ENCODE results near the gene NCKAP5.

The NCKAP5 gene

DNA sequence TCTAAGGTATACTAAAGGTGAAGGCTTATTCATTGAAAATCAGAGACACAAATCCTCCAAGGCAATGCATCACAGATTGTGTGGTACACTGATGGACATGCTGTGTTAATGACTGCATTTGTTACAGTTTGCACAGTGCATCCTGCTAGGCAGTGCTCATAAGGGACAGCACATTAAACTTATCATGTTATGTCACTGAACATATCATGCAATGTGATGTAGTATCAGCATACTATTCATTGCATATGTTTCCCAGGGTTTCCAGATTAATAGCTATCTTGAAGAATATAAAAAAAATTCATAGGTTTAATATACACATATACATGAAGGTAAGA, 225.3 kb downstream of the NCKAP5 start:
- no peak for DNase-seq (ENCODE audit: low read depth in 2 of 3, low spot score in 1 of 3)

DNA sequence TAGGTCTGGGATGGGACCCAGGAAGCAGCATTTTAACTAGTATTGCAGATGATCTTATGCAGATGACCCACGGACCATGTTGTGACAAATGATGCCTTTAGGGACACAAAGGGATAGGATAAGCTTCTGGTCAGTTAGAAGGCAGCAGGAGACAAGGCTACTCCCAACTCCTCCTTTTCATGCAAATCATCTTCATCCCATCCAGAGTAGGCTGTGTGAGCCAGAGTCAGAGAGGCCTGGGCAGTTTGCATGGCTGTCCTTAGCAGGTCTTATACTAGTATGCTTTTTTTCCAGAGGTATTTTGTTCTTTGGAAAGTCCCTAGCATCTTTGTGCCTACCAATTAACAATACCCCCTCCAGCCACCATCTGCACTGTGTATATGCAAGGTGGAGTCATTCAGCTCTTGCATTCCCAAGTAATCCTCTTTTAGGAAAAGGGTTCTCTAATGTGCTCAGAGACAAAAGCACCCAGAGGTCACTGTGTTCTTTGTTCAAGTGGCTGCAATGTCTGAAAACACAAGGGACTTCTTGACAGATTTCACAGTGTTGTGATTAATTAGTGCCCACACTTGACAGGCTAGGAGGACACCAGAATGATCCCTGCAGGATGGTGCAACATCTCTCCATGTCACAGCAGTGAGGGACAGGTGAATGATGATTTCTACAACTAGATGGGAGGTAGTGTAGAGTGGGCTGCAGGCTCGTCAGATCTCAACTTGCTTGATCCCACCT, 225.8 kb downstream of the NCKAP5 start:
- no peak for DNase-seq (ENCODE audit: low read depth in 2 of 3, low spot score in 1 of 3)

DNA sequence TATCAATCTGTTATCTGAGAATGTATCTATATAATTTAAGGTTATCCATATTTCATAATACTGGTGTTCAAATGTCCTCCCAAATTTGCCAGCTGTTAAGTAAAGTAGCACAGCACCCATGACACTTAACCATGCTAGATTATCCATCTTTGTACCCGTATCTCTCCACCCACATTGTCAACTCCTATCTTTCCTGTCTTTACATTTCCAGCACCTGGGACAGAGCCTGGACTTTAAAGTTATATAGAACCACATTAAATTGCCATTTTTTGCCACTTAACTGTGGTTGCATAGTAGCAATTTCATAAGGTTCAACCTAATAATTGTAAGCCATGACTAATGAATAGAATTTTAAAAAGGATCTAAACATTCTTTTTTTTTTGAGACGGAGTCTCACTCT, 226.7 kb downstream of the NCKAP5 start:
- DNase-seq (ENCODE audit: low read depth in 2 of 3, low spot score in 1 of 3): no peak

DNA sequence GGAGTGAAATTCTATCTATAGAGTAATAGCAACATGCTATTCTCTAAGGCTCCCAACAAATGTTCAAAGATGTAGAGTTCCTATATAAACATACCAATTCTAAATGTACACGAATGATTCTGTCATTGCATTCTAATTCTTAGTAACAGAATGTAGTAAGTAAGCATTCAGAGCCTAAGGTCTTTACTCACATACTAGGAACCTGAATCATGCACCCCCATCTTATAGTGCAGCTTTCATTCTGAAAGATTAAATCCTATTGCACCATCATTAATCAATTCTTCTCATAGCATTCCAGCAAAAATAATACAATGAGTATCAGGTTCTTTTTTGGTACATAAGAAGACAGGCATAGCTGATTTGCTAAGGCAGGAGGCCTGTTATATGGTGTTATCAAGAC, 230.0 kb downstream of the NCKAP5 start:
- no peak for DNase-seq (ENCODE audit: low read depth in 2 of 3, low spot score in 1 of 3)

DNA sequence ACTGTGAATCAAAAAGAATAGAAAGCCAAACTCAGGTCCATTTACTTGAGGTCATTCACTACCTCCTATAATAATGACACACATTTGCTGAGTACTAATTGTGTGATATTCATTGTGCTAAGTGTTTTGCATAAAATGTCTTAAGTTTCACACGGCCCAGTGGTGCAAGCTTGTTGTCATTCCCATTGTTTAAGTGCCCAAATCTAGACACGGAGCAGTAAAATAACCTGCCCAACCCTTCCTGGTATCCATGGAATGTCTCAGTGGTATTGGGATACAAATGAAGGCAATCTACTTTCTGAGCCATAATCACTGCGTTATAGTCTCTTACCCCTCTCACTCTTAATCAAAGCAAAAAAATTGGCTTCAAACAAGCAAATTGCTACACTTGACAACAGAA, 233.3 kb downstream of the NCKAP5 start:
- no peak for DNase-seq (ENCODE audit: low read depth in 2 of 3, low spot score in 1 of 3)

DNA sequence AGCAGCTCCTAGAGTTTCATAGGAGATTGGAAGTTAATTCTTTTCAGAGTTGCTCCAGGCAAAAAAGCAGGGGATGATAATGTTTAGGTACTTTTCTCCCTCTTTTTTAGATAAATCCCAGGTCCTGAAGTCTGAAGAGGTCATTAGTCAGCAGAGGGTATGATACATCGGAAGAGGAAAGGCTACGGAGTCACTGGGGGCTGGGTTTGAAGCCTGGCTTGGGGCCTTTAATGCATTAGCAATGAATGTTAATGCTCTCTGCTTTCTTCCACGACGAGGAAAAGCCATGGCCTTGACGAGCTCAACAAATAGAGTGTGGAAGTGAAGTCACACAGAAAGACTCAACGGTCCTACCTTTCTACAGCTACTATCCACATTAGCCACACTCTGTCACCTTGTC, 235.1 kb downstream of the NCKAP5 start:
- no peak for DNase-seq (ENCODE audit: low read depth in 2 of 3, low spot score in 1 of 3)

DNA sequence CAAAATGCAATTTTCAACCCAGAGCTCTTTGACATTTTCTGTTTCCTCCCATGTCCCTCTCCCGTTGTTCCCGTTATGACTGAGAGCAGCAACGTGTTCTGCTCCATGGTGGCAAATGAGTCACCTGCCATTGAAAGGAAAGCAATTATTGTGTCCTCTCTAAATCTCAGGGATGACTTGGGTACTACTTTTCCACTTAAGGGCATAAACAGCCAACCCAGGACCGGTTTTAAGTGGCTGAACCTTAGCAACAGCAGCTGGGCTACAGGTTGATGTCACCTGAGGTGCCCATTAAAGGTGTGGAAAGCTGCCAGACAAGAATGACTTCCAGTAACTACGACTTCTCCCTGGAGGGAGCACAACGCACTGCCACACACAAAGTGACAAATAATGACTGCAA, 236.8 kb downstream of the NCKAP5 start:
- no peak for DNase-seq (ENCODE audit: low read depth in 2 of 3, low spot score in 1 of 3)

DNA sequence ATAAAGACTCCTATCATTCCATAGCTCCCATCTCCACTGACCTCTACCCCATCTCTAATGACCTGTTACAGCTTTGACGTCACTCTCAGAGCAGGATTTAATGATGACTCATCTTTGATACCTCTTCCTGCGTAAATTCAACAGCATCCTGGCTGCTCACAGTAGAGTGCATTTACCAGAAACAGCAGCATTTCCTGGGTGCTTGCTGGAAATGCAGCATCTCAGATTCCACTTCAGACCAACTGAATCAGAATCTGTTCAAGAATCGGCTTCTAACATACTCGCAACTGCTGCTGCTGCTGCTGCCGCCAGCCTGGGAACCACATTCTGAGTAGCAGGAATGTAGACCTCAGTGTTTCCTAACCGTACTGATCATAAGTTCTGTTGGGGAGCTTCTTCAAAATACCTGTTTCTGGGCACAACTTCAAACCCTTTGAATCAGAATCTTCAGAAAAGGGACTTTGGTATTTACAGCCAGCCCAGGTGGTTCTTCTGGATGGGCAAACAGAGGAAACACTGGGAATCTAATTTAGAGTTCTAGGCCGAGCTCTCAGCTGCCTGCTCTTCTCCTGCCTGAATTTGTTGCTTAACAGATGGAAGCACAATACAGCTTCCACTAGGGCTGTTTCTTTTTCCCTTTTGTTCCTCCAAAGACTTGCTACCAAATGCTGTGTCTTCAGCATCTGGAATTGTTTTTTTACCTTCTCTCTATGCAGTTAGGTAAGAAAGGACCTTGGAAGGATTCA, 241.4 kb downstream of the NCKAP5 start:
- no peak for DNase-seq (ENCODE audit: low read depth in 2 of 3, low spot score in 1 of 3)

DNA sequence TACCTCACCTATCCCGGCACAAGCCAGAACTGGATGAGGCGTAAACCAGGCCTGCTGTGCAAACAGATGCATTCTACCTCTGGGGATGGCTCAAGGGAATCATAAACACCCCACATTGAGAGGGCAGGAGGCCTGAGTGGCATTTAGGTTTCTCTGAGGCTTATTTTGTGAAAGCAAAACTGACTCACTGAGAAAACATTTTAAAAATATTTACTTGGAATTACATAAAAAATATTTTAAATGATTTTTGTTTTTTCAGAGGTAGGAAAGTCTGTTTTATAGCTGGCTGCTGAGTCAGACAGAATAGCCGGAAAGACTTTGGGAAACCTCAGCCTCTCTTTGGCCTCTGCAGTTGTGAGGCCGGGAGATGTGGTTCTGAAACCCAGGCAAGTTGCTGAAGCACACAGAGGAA, 244.1 kb downstream of the NCKAP5 start:
- DNase-seq (ENCODE audit: low read depth in 2 of 3, low spot score in 1 of 3): no peak

DNA sequence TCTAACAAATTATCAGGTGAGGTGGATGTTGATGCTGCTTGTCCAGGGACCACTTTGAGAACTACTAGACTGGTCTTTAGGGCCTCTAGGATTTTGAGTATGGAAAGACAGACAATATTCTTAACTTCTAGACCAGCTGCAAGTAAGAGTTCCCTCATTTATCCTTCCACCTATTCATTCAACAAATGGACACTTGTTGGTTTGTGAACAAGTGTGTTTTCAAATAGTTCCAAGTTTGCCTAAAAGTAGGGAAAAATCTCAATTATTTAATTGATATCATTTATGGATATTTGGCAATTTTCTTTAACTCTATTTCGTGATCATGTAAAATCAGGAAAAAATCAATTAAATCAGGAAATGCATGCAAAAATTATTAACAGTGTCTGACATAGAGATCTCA, 245.4 kb downstream of the NCKAP5 start:
- no peak for DNase-seq (ENCODE audit: low read depth in 2 of 3, low spot score in 1 of 3)

DNA sequence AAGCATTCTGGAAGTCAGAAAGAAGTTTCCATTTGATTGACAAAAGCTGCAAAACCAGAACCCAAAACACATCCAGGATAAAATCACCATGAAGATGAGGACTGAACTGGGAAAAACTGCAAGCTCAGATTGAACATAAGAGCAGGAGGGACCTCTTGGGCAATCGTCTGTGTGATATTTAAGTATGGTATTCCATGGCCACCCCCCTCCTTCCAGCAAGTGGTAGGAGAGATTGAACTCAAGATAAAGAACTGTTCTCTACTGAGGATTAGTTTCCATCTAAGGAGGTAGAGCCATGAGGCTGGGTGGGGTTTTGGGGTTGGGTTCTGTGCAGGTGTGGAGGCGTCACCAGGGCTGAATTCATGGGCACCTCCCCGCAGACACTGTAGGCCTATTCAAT, 251.1 kb downstream of the NCKAP5 start:
- no peak for DNase-seq (ENCODE audit: low read depth in 2 of 3, low spot score in 1 of 3)

DNA sequence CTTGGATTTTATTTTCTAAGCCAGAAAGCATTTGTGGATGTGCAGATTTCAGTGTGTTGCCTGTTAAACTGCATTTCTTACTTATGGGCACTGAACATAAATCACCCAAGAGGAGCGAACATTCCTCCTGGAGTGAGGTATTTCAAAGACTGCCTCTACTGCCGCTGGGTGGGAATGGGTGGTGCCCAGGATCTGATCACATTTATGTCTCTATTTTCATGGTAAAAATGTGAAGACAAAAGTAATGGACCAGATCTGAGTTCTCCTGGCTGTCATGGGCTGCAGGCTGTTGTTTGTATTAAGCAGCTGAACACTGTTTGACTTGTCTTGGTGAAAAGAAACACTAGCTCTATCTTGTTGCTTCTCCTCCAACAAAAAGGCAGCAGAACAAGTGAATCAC, 251.7 kb downstream of the NCKAP5 start:
- no peak for DNase-seq (ENCODE audit: low read depth in 2 of 3, low spot score in 1 of 3)

DNA sequence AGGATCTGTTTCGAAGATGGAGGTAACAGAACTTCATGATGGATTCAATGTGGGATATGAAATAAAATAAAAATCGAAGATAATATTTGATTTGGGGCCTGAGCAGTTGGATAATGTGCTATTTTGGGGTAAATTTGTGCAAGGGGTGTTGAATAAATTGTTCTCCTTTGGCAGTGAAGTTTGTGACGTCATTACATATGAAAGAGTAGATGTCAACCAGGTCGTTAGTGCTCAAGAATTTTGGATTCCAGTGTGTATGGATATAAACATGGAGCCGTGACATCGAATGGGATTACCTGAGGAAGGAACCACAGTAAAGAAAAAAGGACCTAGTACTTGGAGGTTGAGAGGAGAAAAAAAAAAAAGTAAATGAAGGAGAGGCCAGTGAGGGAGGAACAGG, 253.0 kb downstream of the NCKAP5 start:
- DNase-seq (ENCODE audit: low read depth in 2 of 3, low spot score in 1 of 3): no peak

DNA sequence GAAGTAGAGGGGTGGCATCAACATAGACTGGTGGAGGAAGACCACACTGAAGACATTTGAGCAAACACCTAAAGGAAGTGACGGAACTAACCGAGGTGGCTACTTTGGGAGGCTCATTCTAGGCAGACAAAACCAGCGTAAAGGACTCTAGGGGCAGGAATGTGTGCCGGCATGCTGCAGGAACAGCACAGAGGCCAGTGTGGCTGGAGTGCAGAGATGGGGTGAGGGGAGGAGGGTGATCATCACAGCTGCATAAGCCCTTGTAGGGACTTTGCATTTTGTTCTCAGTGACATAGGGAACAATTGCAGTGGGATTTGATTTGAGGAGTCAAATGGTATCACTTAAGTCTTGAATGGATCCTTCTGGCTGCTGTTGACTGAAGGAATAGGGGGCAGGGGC, 253.5 kb downstream of the NCKAP5 start:
- DNase-seq (ENCODE audit: low read depth in 2 of 3, low spot score in 1 of 3): no peak

DNA sequence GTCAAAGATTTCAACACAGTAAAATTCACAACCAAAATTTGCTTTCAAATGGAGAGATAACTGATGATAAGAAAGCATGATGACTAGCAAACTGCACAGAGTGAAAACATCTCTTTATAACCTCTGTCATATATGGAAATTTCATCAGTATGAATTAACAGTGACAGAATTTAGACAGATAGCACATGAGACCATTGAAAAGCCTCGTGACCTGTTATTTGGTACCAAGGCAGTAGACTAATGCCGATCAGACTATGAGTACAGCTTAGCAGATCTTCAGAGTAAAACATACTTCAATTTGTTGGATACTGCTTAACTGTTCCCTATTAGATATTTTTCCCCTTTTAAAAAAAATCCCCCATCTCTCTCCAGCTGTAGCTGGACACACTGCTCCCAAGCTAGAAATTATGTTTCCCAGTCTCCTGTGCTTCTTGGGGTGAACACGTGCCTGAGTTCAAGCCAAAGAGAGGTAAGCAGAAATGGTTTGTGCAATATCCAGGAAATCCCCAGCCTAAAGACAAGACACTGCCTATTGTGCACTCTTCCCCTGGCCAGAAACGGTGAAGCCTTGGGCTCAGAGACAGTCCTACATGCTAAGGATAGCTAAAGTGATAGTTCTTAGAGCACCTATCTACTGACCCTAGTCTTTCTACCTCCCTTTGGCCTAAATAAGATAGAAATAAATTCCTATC, 256.1 kb downstream of the NCKAP5 start:
- DNase-seq (ENCODE audit: low read depth in 2 of 3, low spot score in 1 of 3): no peak

DNA sequence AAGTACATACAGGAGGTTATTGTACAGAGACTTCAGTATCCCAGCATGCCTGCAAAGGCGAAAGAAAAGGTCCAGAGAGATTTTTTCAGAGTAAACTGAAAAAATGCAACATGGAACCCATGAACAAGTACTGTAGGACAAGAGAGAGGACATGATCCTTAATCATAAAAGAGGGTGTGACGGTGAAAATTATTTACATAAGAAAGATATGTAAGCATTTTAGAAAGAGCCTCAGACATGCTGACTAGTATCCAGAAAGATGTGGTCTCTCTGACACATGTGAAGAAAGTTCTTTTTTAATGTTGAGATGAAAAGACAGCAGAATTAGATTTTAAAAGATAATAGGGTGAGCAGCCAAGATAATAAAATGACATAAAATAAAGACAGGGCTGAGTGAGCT, 262.0 kb downstream of the NCKAP5 start:
- no peak for DNase-seq (ENCODE audit: low read depth in 2 of 3, low spot score in 1 of 3)

DNA sequence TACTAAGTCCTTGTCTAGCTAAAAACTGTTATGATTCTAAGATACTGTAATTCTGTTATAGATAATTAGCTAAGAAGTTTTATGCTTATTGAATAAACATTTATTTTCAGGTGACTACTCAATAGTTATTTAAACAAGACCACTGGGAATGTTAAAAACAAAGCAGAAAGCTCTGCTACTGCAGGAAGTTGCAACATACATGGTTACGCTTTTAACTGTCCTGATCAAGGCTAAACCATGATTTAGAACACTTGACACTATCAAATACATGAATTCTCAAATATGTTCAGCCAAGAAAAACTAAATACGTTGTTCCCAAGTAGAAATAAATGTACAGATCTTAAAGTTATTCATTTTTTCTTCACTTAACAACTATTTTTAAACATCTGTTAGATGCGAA, 263.9 kb downstream of the NCKAP5 start:
- no peak for DNase-seq (ENCODE audit: low read depth in 2 of 3, low spot score in 1 of 3)

DNA sequence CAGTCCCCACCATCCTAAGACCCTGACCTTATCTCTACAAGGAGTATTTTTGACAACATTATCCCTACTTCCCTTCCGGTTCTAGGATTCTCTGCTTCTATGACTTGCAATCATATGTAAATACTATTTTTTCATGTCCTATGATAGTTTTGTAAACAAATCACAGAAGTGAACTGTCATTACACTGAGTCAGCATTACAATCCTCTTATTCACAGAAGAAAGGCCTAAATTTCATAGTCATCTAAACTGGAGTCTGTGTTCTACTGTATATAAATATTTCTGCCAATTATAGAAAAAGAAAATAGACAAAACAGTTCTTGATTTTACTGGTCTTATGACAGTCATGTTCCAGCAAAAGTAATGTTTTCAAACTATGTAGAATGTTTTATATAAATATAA, 265.1 kb downstream of the NCKAP5 start:
- no peak for DNase-seq (ENCODE audit: low read depth in 2 of 3, low spot score in 1 of 3)

DNA sequence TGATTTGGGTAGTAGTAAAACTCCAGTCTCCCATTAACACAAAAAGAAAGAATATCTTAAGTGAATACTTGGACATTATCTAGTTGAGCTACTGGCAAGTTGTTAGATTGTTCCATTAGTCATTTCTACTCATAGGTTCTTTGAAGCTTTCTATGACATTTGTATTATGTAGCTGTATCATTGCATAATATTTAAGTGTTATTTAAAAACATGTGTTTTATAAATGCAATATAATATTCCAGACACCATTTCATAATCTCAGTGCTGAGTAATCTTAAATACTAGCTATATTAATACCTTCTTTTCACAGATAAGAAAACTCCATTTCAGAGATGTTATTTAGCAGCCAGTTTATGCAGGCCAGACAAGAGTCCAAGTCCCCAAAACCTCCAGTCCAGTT, 271.9 kb downstream of the NCKAP5 start:
- no peak for DNase-seq (ENCODE audit: low read depth in 2 of 3, low spot score in 1 of 3)

DNA sequence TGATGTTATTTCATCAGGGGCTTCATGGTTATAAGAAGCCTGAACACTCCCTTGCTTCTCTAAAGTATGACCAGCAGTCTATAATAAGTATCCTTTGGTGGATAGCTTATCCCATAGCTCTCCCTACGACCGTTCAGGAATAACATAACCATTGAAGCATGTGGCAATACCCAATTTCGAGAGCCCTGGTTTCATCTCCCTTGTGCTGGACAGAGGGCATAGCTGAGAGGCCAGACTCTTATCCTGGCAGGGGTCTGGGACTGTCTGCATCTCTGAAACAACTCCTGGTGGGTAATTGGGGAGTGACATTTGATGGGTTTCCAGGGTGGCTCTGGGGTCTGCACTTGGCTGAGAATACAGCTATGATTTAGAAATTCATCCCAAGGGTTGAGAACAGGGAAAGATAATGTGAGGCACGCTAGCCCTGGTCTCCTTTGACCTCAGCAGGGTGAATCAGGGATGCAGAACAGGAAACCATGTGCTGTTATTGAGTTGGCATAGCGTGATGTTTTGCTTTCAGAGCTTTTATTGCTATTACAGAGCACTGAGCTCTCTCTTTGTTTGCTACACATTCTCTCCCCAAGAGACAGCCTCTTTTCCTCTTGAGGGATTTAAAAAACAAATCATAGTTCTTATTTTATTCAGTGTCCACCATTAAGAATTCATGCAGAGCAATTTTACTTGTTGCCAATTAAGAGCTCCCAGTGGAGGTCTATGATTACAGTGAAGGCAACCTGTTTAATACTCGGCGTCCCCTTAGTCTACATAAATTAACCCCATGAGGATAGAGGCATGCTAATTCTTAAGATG, 274.5 kb downstream of the NCKAP5 start:
- DNase-seq (ENCODE audit: low read depth in 2 of 3, low spot score in 1 of 3): no peak

DNA sequence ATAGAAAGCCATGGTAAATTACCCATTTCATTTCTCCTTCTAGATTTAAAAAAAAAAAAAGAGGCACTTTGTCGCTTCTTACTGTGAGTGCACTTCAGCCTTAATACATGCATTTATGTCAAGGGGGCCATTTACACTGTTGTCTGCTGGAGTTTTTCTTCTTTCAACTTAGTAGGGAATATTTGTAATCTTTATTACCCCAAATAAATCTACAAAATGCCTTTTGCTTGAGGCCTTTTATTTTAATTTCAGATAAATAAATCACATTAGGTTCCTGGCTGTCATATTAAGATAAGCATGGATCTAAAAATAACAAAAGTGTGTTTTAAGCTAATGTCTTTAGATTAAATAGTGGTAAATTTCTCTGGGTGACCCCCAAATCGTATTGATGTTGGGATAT, 276.0 kb downstream of the NCKAP5 start:
- no peak for DNase-seq (ENCODE audit: low read depth in 2 of 3, low spot score in 1 of 3)

DNA sequence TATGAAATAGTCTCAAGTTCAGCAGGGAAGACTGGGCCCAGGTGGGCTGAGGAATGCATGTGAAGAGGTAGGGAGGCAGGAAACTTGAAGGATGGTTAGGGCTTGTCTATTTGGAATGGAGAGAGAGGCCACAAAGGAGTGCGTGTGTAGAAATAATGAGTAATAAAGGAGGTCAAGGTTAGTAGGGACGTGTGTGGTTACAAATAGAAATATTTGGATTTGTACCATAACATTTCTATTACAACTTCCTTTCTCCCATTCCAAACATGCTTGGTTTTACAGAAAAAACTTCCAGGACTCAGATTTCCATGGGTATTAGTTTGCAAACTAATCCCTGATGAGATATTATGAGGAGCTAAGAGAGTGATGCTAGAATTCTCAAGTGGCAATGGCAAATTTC, 280.6 kb downstream of the NCKAP5 start:
- no peak for DNase-seq (ENCODE audit: low read depth in 2 of 3, low spot score in 1 of 3)
